Activated T-cell treated with anti-CD3 and anti-CD28 coated beads, Interleukin-2, amount 50 U/mL, for 72 hours (primary cell): ENCODE results near the gene WDPCP. TPM values are rescaled to one million over a fixed set of nuclear protein-coding genes. Genes with fewer than 3 reads are reported as not detected.
A peak's percentile ranks its signal among the peaks of the same experiment; 100 is the strongest.
"Not testable (repeated sequence)": the region's sequence is repeated elsewhere in the genome, so short reads cannot be mapped to it uniquely, and the experiment has no call there.

ENCODE experiments used
- ATAC-seq, 2 donors: fragments of 150-1000 bp; cut with Tn5 transposase; replicated peaks in 1 of 2; 2 replicates each; pipeline ENCODE4 v1.10.0; 2021; ENCODE audit warnings: moderate library complexity in 2 of 2, mild to moderate bottlenecking in 1 of 2
- DNase-seq, 2 donors: peaks; one replicate each; pipeline ENCODE4 v3.0.0; 2021 to 2022; ENCODE audit warnings: mixed read lengths in 1 of 2
- H3K27ac Mint-ChIP-seq: one replicate; pipeline ENCODE4 v1.8.0; 2022; ENCODE audit warnings: mild to moderate bottlenecking, moderate library complexity, mixed read lengths
- H3K27me3 Mint-ChIP-seq: one replicate; pipeline ENCODE4 v1.8.0; 2022; ENCODE audit warnings: low read depth, mixed read lengths
- H3K36me3 Mint-ChIP-seq, 2 donors: one replicate each; pipeline ENCODE4 v1.8.0; 2022; ENCODE audit warnings: mixed read lengths in 2 of 2, mild to moderate bottlenecking in 1 of 2; ENCODE audit not compliant: insufficient read depth in 2 of 2
- H3K4me1 Mint-ChIP-seq: one replicate; pipeline ENCODE4 v1.8.0; 2022; ENCODE audit warnings: low read depth, mixed read lengths
- H3K4me3 Mint-ChIP-seq, 2 donors: one replicate each; pipeline ENCODE4 v1.8.0; 2022; ENCODE audit warnings: mild to moderate bottlenecking in 2 of 2, mixed read lengths in 2 of 2, moderate library complexity in 2 of 2
- H3K9me3 Mint-ChIP-seq, 2 donors: one replicate each; pipeline ENCODE4 v1.8.0; 2022; ENCODE audit warnings: mixed read lengths in 2 of 2
- total RNA-seq, 2 donors: library from RNA; stranded (reverse); gene quantifications; one replicate each; pipeline ENCODE4 v1.2.3, GENCODE V29; 2022

WDPCP gene
- total RNA-seq, 2 donors from 2014 or later = 7.0 to 10.0 TPM

DNA sequence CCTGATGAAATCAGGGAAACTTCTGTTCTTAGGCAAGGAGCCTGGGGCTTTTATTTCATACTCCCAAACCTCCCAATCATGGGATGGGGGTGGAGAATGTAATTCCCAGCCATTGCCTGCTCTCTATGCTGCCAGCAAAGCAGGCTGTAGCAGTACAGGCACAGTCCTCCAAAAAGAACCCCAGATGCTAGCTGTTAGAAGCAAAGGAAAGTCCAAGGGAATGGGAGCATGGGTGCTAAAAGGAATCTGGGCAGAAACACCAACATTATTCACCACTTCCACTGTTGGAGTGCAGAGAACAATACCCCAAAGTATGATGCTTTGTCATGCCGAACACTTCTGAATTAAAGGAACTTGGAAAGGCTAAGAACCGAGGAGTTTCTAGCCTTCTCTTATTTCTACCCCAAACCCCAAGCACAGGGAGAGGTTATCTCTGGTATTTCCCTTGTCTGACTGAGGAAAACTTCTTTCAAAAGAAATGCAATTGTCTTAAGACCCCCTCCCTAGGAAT lies 25.2 kb upstream of the WDPCP start:
- Mint-ChIP-seq H3K4me3 (no peak overlapping the region), H3K9me3 (no peaks in the 10 kb centered on the region), H3K4me1 (peaks cover 5% of the 10 kb centered on the region), H3K27me3 (peaks cover 6% of the 10 kb centered on the region), H3K36me3 (no peaks in the 10 kb centered on the region), H3K27ac (no peak overlapping the region)
- ATAC-seq = no peak
- no peak for DNase-seq

DNA sequence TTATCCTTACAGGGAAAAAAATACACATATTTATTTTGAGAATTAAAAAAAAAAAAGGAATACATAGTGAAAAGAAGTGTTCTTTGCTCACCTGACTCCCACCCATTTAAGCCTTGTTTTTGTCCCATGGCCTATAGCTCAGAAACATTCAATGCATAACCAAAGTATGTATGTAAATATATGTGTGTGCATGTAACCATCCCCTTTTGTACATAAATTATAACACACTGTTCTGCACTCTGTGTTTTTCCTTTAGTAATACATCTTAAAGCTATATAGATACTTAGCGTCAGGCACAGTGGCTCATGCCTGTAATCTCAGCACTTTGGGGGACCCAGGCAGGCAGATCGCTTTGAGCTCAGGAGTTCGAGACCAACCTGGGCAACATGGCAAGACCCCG lies 22.2 kb upstream of the WDPCP start:
- Mint-ChIP-seq H3K36me3 (peaks cover 4 to 10% of the 10 kb centered on the region in 2 donors), H3K4me3 (no peak overlapping the region), H3K27me3 (peaks cover 6% of the 10 kb centered on the region), H3K9me3 (no peaks in the 10 kb centered on the region), H3K27ac (no peak overlapping the region), H3K4me1 (peaks cover 5% of the 10 kb centered on the region)
- ATAC-seq (no peak), DNase-seq (no peak)

DNA sequence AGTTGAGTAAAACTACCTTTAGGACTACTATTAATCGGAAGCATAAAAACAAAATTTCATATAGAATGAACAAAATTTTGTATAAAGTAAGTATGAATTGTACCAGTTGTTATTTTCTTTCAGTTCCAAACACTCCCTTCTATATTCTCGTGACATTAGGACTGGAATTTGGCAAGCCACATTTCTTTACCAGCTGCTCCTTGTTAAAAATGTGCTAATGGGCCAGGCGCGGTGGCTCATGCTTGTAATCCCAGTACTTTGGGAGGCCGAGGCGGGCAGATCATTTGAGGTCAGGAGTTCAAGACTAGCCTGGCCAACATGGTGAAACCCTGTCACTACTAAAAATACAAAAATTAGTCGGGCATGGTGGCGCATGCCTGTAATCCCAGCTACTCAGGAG lies 20.6 kb upstream of the WDPCP start:
- H3K4me1 Mint-ChIP-seq, H3K27ac Mint-ChIP-seq, DNase-seq, H3K9me3 Mint-ChIP-seq, H3K27me3 Mint-ChIP-seq, ATAC-seq, H3K4me3 Mint-ChIP-seq: not testable (repeated sequence)
- H3K36me3 Mint-ChIP-seq = peaks cover 10 to 15% of the 10 kb centered on the region in 2 donors

DNA sequence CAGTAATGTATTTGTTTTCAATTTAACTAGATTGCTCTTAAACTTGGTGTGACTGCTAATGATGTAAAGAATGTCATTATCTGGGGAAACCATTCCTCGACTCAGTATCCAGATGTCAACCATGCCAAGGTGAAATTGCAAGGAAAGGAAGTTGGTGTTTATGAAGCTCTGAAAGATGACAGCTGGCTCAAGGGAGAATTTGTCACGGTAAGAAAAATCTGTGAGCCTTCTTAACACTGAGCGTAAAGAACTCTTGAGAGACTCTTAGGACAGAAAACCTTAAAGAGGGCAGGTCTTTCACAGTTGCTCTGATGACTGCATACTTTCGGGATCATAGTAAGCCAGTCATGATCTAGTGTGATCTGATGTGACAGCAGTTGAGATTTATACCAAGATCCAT lies 16.4 kb upstream of the WDPCP start:
- DNase-seq = no peak
- H3K4me3 Mint-ChIP-seq = no peak overlapping the region
- H3K27me3 Mint-ChIP-seq = no peaks in the 10 kb centered on the region
- ATAC-seq = no peak
- H3K36me3 Mint-ChIP-seq = peaks cover 10 to 29% of the 10 kb centered on the region in 2 donors
- H3K4me1 Mint-ChIP-seq = peaks cover 4% of the 10 kb centered on the region
- H3K9me3 Mint-ChIP-seq = no peaks in the 10 kb centered on the region
- no peak overlapping the region for H3K27ac Mint-ChIP-seq

DNA sequence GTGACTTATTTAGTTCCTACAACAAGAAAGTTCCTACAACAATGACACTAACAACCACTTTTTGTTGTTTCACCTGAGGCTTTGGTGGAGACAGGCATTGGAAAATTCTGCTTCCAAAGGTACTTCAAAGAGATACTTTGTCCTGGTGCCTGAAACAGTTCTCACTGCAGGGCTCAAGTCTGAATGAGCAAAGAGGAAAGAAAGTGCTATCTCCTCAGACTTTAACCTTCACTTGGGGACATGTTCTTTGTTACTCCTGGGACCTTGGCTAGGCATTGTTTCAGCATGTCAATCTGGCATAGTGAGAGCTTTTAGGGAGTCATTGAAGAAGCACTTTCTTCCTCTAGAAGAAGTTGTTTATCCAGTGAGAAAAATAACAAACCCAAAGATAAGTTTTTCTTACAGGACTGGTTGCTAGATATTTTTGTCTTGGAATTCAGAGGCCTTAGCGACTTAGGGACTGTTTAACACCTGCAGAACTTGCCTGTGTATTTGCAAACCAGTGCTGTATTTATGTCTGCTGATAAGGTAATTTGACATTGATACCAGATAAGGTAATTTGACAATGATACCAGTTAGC lies 12.7 kb upstream of the WDPCP start:
- Mint-ChIP-seq H3K4me3 (no peak overlapping the region), H3K27ac (peak overlapping the region; percentile 31), H3K36me3 (peaks cover 8 to 33% of the 10 kb centered on the region in 2 donors), H3K27me3 (no peaks in the 10 kb centered on the region), H3K9me3 (no peaks in the 10 kb centered on the region), H3K4me1 (no peaks in the 10 kb centered on the region)
- ATAC-seq (no peak), DNase-seq (no peak)

DNA sequence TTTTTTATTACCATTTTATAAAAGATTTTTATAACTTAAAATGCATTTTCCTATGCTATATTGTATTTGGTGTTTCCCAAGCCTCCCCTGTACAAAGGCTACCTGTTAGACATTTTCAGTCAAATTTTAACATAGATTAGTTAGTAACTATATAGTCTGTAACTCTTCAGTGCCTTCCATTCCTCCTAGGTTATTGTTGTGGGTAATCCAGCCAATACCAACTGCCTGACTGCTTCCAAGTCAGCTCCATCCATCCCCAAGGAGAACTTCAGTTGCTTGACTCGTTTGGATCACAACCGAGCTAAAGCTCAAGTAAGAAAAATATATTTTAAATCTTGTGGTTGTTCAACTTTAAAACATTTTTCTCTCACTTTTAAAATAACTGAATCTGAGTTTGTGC lies 10.7 kb upstream of the WDPCP start:
- Mint-ChIP-seq H3K4me3 (no peak overlapping the region), H3K27ac (no peak overlapping the region), H3K4me1 (no peaks in the 10 kb centered on the region), H3K36me3 (peaks cover 0 to 30% of the 10 kb centered on the region in 2 donors), H3K27me3 (no peaks in the 10 kb centered on the region), H3K9me3 (no peaks in the 10 kb centered on the region)
- no peak for ATAC-seq
- no peak for DNase-seq

DNA sequence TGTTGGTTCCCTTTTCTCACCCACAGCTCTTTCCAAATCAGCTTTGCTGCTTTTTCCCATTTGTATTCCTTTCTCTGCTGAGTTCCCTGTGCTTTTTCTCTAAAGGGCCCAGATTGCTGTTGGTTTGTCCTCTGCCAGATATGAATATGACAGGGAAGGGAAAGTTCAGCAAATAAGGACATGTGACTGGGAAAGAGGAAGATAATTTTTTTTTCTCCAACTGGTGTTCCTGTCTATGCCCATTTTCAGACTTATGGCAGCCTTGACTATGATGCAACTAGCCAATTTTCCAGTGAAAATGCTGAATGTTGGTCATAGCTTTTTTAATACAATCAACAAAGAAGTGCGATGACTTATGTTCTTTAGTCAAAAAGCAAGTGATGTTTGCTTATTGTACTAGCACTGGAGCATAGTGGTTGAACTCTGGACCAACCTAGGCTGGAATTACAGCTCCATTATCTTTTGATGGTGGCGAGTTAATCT lies 8.2 kb upstream of the WDPCP start:
- no peaks in the 10 kb centered on the region for H3K9me3 Mint-ChIP-seq
- H3K4me1 Mint-ChIP-seq = peaks cover 4% of the 10 kb centered on the region
- H3K27me3 Mint-ChIP-seq = no peaks in the 10 kb centered on the region
- DNase-seq (no peak), ATAC-seq (no peak)
- no peak overlapping the region for H3K27ac Mint-ChIP-seq
- H3K4me3 Mint-ChIP-seq = no peak overlapping the region
- peaks cover 0 to 19% of the 10 kb centered on the region in 2 donors for H3K36me3 Mint-ChIP-seq

DNA sequence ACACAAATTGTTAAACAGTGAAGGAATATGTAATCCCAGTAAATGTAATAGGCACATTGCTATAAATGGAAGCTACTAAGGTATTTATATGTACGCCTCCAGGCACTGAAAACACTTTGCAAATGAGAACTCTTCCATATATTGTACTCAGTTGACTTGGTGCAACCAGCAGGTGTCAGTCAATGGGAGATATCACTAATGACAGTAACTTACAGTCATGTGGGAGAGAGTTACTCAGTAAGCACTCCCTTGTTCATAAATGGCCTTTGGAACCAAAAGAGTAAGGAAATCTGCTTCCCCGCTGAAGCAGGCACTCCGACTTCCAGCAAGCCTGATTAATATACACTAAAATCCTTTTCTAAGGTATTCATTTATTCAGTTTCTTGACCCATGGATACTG lies 6.4 kb upstream of the WDPCP start:
- DNase-seq (no peak), ATAC-seq (no peak)
- peaks cover 20% of the 10 kb centered on the region for H3K4me1 Mint-ChIP-seq
- H3K9me3 Mint-ChIP-seq = no peaks in the 10 kb centered on the region
- H3K36me3 Mint-ChIP-seq = peaks cover 0 to 20% of the 10 kb centered on the region in 2 donors
- H3K27me3 Mint-ChIP-seq = no peaks in the 10 kb centered on the region
- no peak overlapping the region for H3K27ac Mint-ChIP-seq
- no peak overlapping the region for H3K4me3 Mint-ChIP-seq

DNA sequence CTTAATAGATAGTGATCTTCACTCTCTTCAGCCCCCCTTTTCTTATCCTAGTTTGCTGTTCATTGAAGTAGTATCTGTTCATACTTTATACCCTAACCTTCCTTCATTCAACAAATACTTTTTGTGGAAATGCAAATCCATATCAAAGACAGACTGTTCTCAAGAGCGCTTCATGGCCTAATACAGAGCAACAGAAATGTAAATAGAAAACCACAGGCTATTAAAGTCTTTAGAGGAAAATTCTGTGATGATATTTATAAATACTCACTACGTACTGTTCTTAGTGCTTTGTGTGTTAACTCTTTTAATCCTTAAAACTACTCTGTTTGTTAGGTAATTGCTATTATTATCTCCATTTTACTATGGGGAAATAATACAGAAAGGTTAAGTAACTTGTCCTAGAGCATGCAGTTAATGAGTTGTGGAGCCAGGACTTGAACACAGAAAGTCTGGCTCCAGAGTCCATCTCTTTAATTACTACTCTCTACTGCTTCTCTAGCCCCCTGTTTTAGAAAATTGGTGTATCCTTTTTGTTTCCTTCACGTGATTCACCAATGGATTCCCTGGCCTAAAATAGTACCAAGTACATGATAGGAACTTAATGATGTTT lies 3.4 kb upstream of the WDPCP start:
- no peak for DNase-seq
- no peaks in the 10 kb centered on the region for H3K27me3 Mint-ChIP-seq
- H3K4me1 Mint-ChIP-seq = peaks cover 32% of the 10 kb centered on the region
- H3K27ac Mint-ChIP-seq = peak overlapping the region; percentile 78
- no peak for ATAC-seq
- peaks cover 0 to 19% of the 10 kb centered on the region in 2 donors for H3K36me3 Mint-ChIP-seq
- H3K4me3 Mint-ChIP-seq = peak overlapping the region in 1 of 2 donors; percentile 17
- H3K9me3 Mint-ChIP-seq = no peaks in the 10 kb centered on the region

DNA sequence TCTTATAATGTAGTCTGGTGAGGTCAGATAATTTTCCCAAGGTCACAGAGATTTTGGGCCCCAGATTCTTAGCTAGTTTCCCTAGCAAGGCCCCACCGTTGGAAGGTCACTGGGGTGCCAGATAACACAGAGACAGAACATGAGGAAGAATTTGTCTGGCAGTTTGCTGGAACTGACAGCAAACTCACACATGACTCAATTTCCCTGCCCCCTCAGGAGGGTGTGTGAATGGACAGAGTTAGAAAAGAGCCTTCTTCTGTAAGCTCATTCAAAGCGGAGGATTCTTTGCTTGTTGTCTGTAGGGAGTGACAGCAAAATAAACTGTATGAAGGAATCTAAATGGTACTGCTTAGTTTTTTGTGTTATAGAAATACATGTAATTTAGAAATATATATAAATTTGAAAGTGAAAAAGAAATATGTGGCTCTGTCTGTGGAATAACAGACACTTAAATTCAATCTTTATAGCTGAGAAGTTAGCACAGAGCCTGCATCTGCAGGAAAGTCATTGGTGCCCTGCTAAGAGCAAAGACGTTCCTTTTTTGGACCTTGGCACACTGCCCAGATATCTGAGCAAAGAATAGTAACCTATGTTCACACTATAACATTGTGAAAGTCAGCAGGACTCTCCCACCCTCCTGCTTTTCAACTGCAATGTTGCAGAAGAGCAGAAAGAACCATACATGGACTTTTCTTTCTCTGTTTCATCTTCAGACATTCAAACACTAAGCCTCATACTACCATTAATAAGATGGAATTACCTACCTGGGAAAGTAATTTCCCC lies 2.5 kb upstream of the WDPCP start:
- ATAC-seq = no peak
- Mint-ChIP-seq H3K36me3 (peaks cover 0 to 14% of the 10 kb centered on the region in 2 donors), H3K27ac (peak overlapping the region; percentile 90), H3K9me3 (no peaks in the 10 kb centered on the region), H3K4me1 (peaks cover 41% of the 10 kb centered on the region), H3K4me3 (peak overlapping the region; percentile 92 to 98), H3K27me3 (no peaks in the 10 kb centered on the region)
- peak in 1 of 2 donors; percentile 7 for DNase-seq

DNA sequence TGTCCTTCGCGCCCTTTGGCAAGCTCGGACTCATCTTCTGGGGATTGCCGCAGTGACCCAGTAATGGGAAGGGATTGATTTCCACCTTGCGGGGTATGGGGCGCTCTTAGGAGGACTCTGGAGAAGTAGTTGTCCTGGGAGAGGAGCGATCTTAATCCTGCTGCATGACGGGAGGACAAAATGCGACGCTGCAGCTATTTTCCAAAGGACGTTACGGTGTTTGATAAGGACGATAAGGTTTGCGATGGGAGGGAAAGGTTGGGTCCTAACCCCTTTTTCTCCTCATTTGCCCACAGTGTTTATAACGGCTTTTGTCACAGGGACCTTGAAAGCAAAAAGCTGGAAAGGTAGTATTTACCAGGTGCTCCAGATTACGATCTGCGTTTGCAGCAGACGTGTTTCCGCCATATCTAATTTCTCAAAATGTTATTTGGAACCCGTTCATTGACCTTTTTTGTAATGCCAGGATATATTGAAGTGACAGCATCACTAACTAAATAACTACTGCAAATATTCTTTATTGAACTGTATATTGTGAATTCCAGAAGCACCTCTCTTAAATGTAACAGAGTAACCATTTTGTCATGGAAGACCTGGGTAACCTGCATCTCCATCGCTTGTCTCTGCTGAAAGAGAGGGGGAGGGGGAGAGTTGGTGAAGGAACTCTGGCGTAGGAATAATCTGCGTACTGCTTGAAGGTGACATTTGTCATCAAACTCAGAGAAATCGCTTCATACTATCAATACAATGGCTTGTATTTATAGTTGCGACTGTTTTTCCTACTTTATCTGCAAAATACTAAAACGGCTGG lies 1.1 kb upstream of the WDPCP start:
- Mint-ChIP-seq H3K27ac (peak overlapping the region; percentile 90), H3K4me1 (peaks cover 41% of the 10 kb centered on the region), H3K4me3 (peak overlapping the region; percentile 92 to 98), H3K27me3 (no peaks in the 10 kb centered on the region), H3K36me3 (peaks cover 0 to 10% of the 10 kb centered on the region in 2 donors), H3K9me3 (no peaks in the 10 kb centered on the region)
- DNase-seq (no peak), ATAC-seq (no peak)

DNA sequence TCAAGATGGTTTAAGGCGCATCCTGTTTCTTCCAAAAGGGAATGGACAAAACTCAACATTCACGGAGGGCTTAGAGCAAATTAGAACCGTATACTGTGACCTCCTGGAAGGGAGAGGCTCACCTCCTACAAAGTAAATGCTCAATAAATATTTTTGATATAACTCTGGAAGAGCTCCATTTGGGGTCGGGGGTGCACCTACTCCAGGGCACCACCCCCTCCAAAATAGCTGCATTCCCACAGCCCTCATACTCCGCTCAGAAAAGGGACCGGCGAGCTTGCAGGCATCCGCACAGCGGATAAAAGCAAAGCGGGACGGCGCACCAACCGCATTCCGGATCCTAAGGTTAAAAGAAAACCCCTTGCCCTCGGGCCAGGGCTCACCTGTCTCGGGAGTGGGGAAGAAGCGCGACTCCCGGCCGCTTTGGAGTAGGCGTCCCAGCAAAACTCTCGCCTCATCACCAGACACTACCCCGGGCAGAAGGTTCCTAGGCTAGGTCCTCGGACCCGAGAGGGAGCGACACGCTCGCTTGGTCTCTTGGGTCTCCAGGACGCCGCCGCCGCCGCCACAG lies 378 bp downstream of the WDPCP start:
- peaks cover 0 to 10% of the 10 kb centered on the region in 2 donors for H3K36me3 Mint-ChIP-seq
- peak overlapping the region; percentile 92 to 98 for H3K4me3 Mint-ChIP-seq
- DNase-seq (peak in 1 of 2 donors; percentile 3), ATAC-seq (no peak)
- no peaks in the 10 kb centered on the region for H3K9me3 Mint-ChIP-seq
- H3K27ac Mint-ChIP-seq = peak overlapping the region; percentile 90
- H3K4me1 Mint-ChIP-seq = peaks cover 41% of the 10 kb centered on the region
- no peaks in the 10 kb centered on the region for H3K27me3 Mint-ChIP-seq
